HEK293T (cell line): ENCODE results near the gene SNAP25.

Source experiments
- FOXK2 ChIP-seq: fragments of 450-650 bp; IDR thresholded peaks from 2 replicates; pipeline ENCODE4 v1.6.1; 2016; ENCODE audit warnings: mild to moderate bottlenecking
- FOXM1 ChIP-seq: fragments of 450-650 bp; IDR thresholded peaks from 2 replicates; pipeline ENCODE4 v1.6.1; 2017; ENCODE audit warnings: mild to moderate bottlenecking, borderline replicate concordance
- HDGF ChIP-seq: fragments of 450-650 bp; IDR thresholded peaks from 2 replicates; pipeline ENCODE4 v1.6.1; 2017; ENCODE audit warnings: antibody characterized with exemption, borderline replicate concordance
- SUZ12 ChIP-seq: fragments of 450-650 bp; IDR thresholded peaks from 2 replicates; pipeline ENCODE4 v1.6.1; 2016; ENCODE audit warnings: mild to moderate bottlenecking
- TARDBP ChIP-seq: fragments of 450-650 bp; IDR thresholded peaks from 2 replicates; pipeline ENCODE4 v1.6.1; 2016

DNA sequence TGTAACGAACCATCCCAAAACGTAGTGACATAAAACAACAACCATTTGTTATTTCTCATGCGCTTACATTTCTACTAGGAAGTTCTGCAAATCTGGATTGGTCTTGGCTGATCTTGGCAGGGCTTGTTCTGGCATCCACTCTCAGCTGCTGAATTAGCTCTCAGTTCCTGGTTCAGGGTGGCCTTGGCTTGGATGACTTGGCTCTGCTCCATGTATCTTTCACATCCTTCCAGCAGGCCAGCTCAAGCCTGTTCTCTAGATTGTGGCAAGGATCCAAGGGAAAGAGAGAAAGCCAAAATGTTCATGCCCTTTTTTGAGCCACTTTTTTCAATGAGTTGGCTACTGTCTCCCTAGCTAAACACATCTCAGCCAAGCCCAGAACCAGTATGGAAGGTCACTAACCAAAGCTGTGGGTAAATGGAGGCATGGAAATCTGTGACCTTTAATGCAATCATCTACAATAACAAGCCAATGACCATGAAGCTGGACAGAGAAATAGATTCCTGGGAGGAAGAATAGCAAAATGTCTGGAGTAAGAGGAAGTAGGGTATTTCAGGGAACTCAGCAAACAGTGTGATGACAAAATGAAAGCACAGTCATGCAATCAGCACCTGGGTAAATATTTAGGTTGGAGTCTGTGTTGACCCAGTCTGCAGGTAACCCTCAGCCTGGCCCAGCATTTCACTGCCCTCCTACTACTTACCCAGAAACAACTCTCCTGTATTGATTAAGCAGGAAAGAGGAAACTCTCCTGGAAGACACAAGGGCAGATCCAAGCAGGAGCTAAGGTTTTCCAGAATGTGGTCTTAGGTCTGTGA lies 32.7 kb upstream of the SNAP25 start:
- TF ChIP-seq HDGF (no peak), FOXK2 (no peak), TARDBP (no peak), SUZ12 (no peak), FOXM1 (no peak)
